Keratinocyte (primary cell): ENCODE data around the gene CAPZA1. TPM values are rescaled to one million over a fixed set of nuclear protein-coding genes. Genes with fewer than 3 reads are reported as not detected.
A peak's percentile ranks its signal among the peaks of the same experiment; 100 is the strongest.

Experiments
- DNase-seq: peaks from one replicate; pipeline ENCODE4 v3.0.0-alpha.2; 2011; ENCODE audit warnings: low read depth, missing footprints, low spot score
- FAIRE-seq: peaks from 2 replicates; lab custom pipeline; 2011; peaks lifted over from hg19 to GRCh38; lab: Jason Lieb, UNC
- H2AFZ ChIP-seq: 2 replicates; pipeline ENCODE4 v1.6.0; 2012; ENCODE audit warnings: low read length, control low read depth, inconsistent platforms; ENCODE audit not compliant: control insufficient read depth
- H3K27ac ChIP-seq: 2 replicates; pipeline ENCODE4 v1.5.1; 2011; ENCODE audit warnings: low read length; ENCODE audit not compliant: control insufficient read depth, insufficient read depth
- H3K27me3 ChIP-seq: 3 replicates; pipeline ENCODE4 v1.6.0; 2011; ENCODE audit warnings: low read length; ENCODE audit not compliant: control insufficient read depth, insufficient read depth; ENCODE audit errors: extremely low read depth
- H3K36me3 ChIP-seq, 2 experiments: 2 replicates in 1 of 2; 3 replicates in 1 of 2; pipeline ENCODE4 v1.5.1; 2011; ENCODE audit warnings: low read length in 2 of 2, mild to moderate bottlenecking in 1 of 2; ENCODE audit not compliant: control insufficient read depth in 2 of 2, insufficient read depth in 2 of 2; ENCODE audit errors: extremely low read depth in 1 of 2
- H3K4me1 ChIP-seq: 3 replicates; pipeline ENCODE4 v1.5.1; 2011; ENCODE audit warnings: low read length; ENCODE audit not compliant: control insufficient read depth, insufficient read depth; ENCODE audit errors: extremely low read depth
- H3K4me2 ChIP-seq: 3 replicates; pipeline ENCODE4 v1.6.0; 2011; ENCODE audit warnings: low read depth, low read length; ENCODE audit not compliant: control insufficient read depth, insufficient read depth; ENCODE audit errors: extremely low read depth
- H3K4me3 ChIP-seq, 3 experiments: fragments of 200-600 bp in 1 of 3; sonication (generic) in 1 of 3; 2 replicates in 2 of 3; 3 replicates in 1 of 3; pipeline ENCODE4 v1.5.1; 2011 to 2016; ENCODE audit warnings: low read length in 3 of 3, mild to moderate bottlenecking in 3 of 3, control low read depth in 2 of 3, inconsistent platforms in 1 of 3, low read depth in 1 of 3, mixed read lengths in 1 of 3, mixed run types in 1 of 3, moderate library complexity in 1 of 3; ENCODE audit not compliant: control insufficient read depth in 2 of 3, insufficient read depth in 2 of 3; ENCODE audit errors: extremely low read depth in 1 of 3
- H3K79me2 ChIP-seq: 2 replicates; pipeline ENCODE4 v1.6.0; 2012; ENCODE audit warnings: low read length; ENCODE audit not compliant: control insufficient read depth, insufficient read depth
- H3K9ac ChIP-seq: 3 replicates; pipeline ENCODE4 v1.6.0; 2011; ENCODE audit warnings: low read length; ENCODE audit not compliant: control insufficient read depth, insufficient read depth; ENCODE audit errors: extremely low read depth
- H3K9me1 ChIP-seq: 3 replicates; pipeline ENCODE4 v1.6.0; 2011; ENCODE audit warnings: low read length; ENCODE audit not compliant: control insufficient read depth, insufficient read depth; ENCODE audit errors: extremely low read depth
- H3K9me3 ChIP-seq: 2 replicates; pipeline ENCODE4 v1.5.1; 2012; ENCODE audit warnings: low read depth, low read length; ENCODE audit not compliant: control insufficient read depth
- H4K20me1 ChIP-seq: 3 replicates; pipeline ENCODE4 v1.6.0; 2011; ENCODE audit warnings: low read length; ENCODE audit not compliant: control insufficient read depth, insufficient read depth; ENCODE audit errors: extremely low read depth
- CTCF ChIP-seq, 3 experiments: IDR thresholded peaks in 1 of 3; conservative IDR thresholded peaks in 1 of 3; optimal IDR thresholded peaks in 1 of 3; 2 replicates in 2 of 3; 3 replicates in 1 of 3; pipeline versions ENCODE3 to v1.5.1; 2011; ENCODE audit warnings: low read length in 3 of 3, mild to moderate bottlenecking in 3 of 3, moderate library complexity in 2 of 3, control low read depth in 1 of 3, inconsistent platforms in 1 of 3; ENCODE audit not compliant: insufficient read depth in 2 of 3; ENCODE audit errors: extremely low read depth in 1 of 3
- EZH2 ChIP-seq: IDR thresholded peaks from one replicate; pipeline ENCODE4 v1.6.1; 2012; ENCODE audit warnings: inconsistent platforms, mild to moderate bottlenecking, low read length, moderate library complexity
- dilution Hi-C: fragments of 300-500 bp; cut with MboI; formaldehyde crosslinking; loops from one replicate; pipeline ENCODE4 v1.7.0; 2020; ENCODE audit warnings: low sequenced_read_pairs; ENCODE audit not compliant: extremely low pct_ligation_motif_present
- polyA plus RNA-seq, 5 experiments: library from polyadenylated mRNA; depleted of rRNA in 3 of 5; stranded (reverse) in 3 of 5; stranded (forward) in 1 of 5; unstranded in 1 of 5; fragments of >200 nt; gene quantifications; 1 replicate in 1 of 5; 2 replicates in 3 of 5; 3 replicates in 1 of 5; pipeline versions ENCODE4 v1.2.1 to v1.2.3, GENCODE V29; 2011 to 2012; ENCODE audit warnings: missing spikeins in 2 of 5, low read depth in 1 of 5, low replicate concordance in 1 of 5

CAPZA1 gene
- polyA plus RNA-seq, 1 donor (not counting 4 experiments of a cell fraction or from before 2014, with no cell fraction given), result 239 TPM

GRCh38 chr1:112674440-112674985, 54.9 kb downstream of the CAPZA1 start, which contains the start of gene MOV10:
Gene MOV10 (plus strand): TSS chr1:112674659. CDS start chr1:112674913, 254 bp downstream.
- FAIRE-seq, result no peak
- Histone ChIP-seq H3K4me3 (peak within 1 kb of the TSS; percentile 79 to 90 (median 85)), H2AFZ (peak within 1 kb of the TSS; percentile 74), H3K27me3 (no peaks in the 10 kb centered on the region), H3K9ac (peak within 1 kb of the TSS; percentile 84), H4K20me1 (no peaks in the 10 kb centered on the region), H3K27ac (peak within 1 kb of the TSS; percentile 80), H3K4me1 (peaks cover 20% of the 10 kb centered on the region), H3K9me1 (no peaks in the 10 kb centered on the region), H3K4me2 (peak within 1 kb of the TSS; percentile 94), H3K9me3 (no peaks in the 10 kb centered on the region), H3K36me3 (peaks cover 4 to 11% of the 10 kb centered on the region in 2 experiments), H3K79me2 (peaks cover 16% of the 10 kb centered on the region)
- peak; percentile 54 for DNase-seq
- dilution Hi-C loops, result no loop called here
- TF ChIP-seq EZH2 (no peak), CTCF (optimal IDR thresholded peaks at IDR 0.05 in 1 of 3, IDR thresholded peaks at IDR 0.05 in 1 of 3, conservative IDR thresholded peaks at IDR 0.05 in 1 of 3; ENCODE audit: extremely low read depth in 1 of 3, insufficient read depth in 2 of 3, low read length in 3 of 3) (no peak)

GRCh38 chr1:112674986-112675727, 55.5 kb downstream of the CAPZA1 start:
- no peaks in the 10 kb centered on the region for H3K9me3 ChIP-seq
- no peaks in the 10 kb centered on the region for H4K20me1 ChIP-seq
- H3K4me3 ChIP-seq, result peak overlapping the region; percentile 79 to 90 (median 85)
- H3K4me2 ChIP-seq, result peak overlapping the region; percentile 94
- peak overlapping the region; percentile 84 for H3K9ac ChIP-seq
- no peaks in the 10 kb centered on the region for H3K27me3 ChIP-seq
- peak overlapping the region; percentile 80 for H3K27ac ChIP-seq
- H2AFZ ChIP-seq, result peak overlapping the region; percentile 74
- FAIRE-seq, result no peak
- peaks cover 20% of the 10 kb centered on the region for H3K4me1 ChIP-seq
- TF ChIP-seq CTCF (optimal IDR thresholded peaks at IDR 0.05 in 1 of 3, IDR thresholded peaks at IDR 0.05 in 1 of 3, conservative IDR thresholded peaks at IDR 0.05 in 1 of 3; ENCODE audit: extremely low read depth in 1 of 3, insufficient read depth in 2 of 3, low read length in 3 of 3), result no peak
- no peak for TF ChIP-seq EZH2
- H3K9me1 ChIP-seq, result no peaks in the 10 kb centered on the region
- no peak for DNase-seq
- H3K79me2 ChIP-seq, result peaks cover 16% of the 10 kb centered on the region
- dilution Hi-C loops, result no loop called here
- H3K36me3 ChIP-seq, result peaks cover 4 to 6% of the 10 kb centered on the region in 2 experiments
